PFSK-1 (cell line): ENCODE results near the gene TET3.
A peak's percentile ranks its signal among the peaks of the same experiment; 100 is the strongest.

Experiments used
- FOXP2 ChIP-seq: optimal IDR thresholded peaks from 2 replicates; pipeline ENCODE3; 2011; ENCODE audit warnings: borderline replicate concordance, control low read depth, inconsistent platforms; ENCODE audit not compliant: insufficient read depth; ENCODE audit errors: extremely low read length, extremely low read depth
- POLR2AphosphoS5 ChIP-seq: IDR thresholded peaks from 2 replicates; pipeline ENCODE4 v1.6.1; 2012; ENCODE audit warnings: low read depth, mild to moderate bottlenecking, control low read depth, low read length, moderate library complexity
- SIN3A ChIP-seq: IDR thresholded peaks from 2 replicates; pipeline ENCODE4 v1.6.1; 2012; ENCODE audit warnings: mild to moderate bottlenecking, low read length, moderate library complexity, borderline replicate concordance; ENCODE audit not compliant: insufficient read depth
- TAF1 ChIP-seq: IDR thresholded peaks from 2 replicates; pipeline ENCODE4 v1.6.1; 2012; ENCODE audit warnings: low read length, control low read depth, borderline replicate concordance; ENCODE audit not compliant: insufficient read depth
- TF ChIP-seq, protein P1 (sequence below), 2 experiments: IDR thresholded peaks; 2 replicates each; pipeline versions ENCODE4 v1.6.1 to v1.8.0; 2011 to 2012; ENCODE audit warnings: low read depth in 2 of 2, low read length in 2 of 2, control low read depth in 1 of 2, inconsistent platforms in 1 of 2, mild to moderate bottlenecking in 1 of 2, moderate library complexity in 1 of 2; ENCODE audit not compliant: insufficient read depth in 1 of 2

Gene TET3

DNA sequence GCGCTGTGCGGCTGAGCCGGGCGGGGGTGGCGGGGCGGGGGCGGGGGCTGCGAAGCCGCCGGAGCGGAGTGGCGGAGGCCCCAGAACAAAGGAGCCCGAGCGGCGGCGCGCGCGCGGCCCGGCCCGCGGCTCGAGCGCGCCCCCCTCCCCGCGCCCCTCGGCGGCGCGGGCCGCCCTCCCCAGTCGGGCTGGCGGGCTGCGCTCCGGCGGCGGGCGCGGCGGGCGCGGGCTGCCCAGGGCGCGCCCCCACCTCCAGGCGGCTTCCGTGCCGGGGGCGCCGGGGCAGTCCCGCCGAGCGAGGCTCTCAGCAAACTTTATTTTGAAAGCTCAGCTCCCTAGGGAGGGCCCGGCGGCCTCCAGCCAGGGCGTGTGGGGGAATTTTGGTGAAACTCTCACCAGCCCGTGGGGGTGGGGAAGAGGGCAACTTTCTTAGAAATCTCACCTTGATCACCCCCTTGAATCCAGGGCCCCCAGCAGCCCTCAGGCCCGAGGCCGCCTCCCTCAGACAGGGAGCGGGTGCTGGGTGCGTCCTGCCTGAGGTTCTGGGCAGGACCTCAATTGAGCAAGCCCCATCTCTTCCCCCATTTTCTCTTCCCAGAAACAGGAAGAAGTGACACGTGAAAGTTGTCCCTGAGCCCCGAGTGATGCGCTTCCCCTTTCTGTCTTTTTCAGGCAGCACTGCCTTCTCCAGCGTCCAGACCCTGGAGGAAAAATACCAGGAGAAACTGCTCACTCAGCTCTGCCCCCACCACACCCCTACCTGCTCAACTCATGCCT lies 786 bp downstream of the TET3 start:
- TF ChIP-seq FOXP2, result peak; percentile 9
- TF ChIP-seq, protein P1, sequence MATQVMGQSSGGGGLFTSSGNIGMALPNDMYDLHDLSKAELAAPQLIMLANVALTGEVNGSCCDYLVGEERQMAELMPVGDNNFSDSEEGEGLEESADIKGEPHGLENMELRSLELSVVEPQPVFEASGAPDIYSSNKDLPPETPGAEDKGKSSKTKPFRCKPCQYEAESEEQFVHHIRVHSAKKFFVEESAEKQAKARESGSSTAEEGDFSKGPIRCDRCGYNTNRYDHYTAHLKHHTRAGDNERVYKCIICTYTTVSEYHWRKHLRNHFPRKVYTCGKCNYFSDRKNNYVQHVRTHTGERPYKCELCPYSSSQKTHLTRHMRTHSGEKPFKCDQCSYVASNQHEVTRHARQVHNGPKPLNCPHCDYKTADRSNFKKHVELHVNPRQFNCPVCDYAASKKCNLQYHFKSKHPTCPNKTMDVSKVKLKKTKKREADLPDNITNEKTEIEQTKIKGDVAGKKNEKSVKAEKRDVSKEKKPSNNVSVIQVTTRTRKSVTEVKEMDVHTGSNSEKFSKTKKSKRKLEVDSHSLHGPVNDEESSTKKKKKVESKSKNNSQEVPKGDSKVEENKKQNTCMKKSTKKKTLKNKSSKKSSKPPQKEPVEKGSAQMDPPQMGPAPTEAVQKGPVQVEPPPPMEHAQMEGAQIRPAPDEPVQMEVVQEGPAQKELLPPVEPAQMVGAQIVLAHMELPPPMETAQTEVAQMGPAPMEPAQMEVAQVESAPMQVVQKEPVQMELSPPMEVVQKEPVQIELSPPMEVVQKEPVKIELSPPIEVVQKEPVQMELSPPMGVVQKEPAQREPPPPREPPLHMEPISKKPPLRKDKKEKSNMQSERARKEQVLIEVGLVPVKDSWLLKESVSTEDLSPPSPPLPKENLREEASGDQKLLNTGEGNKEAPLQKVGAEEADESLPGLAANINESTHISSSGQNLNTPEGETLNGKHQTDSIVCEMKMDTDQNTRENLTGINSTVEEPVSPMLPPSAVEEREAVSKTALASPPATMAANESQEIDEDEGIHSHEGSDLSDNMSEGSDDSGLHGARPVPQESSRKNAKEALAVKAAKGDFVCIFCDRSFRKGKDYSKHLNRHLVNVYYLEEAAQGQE (IDR thresholded peaks at IDR 0.05; ENCODE audit: insufficient read depth in 1 of 2, low read depth in 2 of 2, low read length in 2 of 2), result no peak

DNA sequence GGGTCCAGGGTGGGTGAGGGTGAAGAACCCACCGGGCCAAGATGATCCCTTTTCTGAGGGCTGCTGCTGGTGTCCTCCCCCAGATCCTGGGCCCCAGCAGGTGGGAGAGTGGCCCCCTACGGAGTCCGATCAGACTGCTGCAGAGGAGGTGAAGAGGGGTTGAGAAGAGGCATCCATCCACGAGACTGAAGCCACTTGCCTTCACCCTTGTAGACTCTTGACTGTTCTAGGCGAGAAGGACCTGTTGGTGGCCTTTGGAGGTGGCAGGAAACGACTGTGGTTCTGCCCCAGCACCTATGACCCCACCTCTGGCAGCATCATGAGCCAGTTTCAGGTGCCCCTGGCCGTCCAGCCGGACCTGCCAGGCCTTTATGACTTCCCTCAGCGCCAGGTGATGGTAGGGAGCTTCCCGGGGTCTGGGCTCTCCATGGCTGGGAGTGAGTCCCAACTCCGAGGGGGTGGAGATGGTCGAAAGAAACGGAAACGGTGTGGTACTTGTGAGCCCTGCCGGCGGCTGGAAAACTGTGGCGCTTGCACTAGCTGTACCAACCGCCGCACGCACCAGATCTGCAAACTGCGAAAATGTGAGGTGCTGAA lies 1.5 kb downstream of the TET3 start:
- TF ChIP-seq FOXP2 (no peak), POLR2AphosphoS5 (no peak), TAF1 (no peak), SIN3A (no peak)
- TF ChIP-seq, protein P1 (IDR thresholded peaks at IDR 0.05; ENCODE audit: insufficient read depth in 1 of 2, low read depth in 2 of 2, low read length in 2 of 2), result no peak

GRCh38 chr2:73987109-73987947 lies 2.6 kb downstream of the TET3 start:
- TF ChIP-seq, protein P1 (IDR thresholded peaks at IDR 0.05; ENCODE audit: insufficient read depth in 1 of 2, low read depth in 2 of 2, low read length in 2 of 2), result peak; percentile 74 to 87
- no peak for TF ChIP-seq POLR2AphosphoS5

DNA sequence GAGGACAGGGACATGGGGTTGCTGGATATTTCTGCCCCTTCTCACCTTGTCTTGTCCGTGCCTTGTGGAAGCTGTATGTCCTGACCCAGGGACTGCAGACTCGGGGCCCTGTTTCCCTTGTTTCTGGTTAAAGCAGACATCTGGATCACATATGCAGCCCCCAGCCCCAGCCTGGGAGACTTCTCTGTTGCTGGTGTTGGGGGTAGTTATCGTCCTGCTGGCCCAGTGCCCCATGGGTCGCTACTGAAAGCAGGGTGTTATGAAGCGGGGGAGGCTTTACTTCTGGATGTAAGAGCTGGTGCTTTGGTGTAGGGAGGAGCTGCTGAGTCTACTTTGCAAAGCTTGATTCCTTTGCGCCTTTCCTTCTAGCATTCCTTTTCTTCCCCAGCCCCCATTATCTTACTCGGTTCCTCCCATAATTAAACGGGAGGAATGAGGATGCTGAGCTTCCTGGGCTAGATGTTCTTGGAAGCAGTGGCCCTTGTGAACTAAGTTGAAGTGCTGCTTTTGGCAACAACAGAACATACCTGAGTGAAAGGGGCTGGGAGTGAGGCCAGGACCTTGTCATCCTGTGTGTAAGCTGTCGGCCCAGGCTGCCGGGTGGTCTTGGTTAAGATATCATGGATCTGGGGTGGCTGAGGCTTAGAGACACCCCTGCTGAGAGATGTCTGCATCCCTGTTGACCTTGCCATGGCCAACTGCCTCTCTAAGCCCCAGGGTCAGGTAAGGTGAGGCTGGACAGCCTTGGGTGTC lies 3.4 kb downstream of the TET3 start:
- TF ChIP-seq SIN3A (no peak), POLR2AphosphoS5 (no peak), TAF1 (no peak), FOXP2 (no peak)
- TF ChIP-seq, protein P1 (IDR thresholded peaks at IDR 0.05; ENCODE audit: insufficient read depth in 1 of 2, low read depth in 2 of 2, low read length in 2 of 2), result no peak
